ENCODE measurements around the gene TRAPPC3L. TPM values are rescaled to one million over a fixed set of nuclear protein-coding genes. Genes with fewer than 3 reads are reported as not detected.

The TRAPPC3L gene
- total and polyA plus RNA-seq, 9 of the 15 experiments (the other 6 are each of a cell fraction or from before 2014, with no cell fraction given): not detected

DNA sequence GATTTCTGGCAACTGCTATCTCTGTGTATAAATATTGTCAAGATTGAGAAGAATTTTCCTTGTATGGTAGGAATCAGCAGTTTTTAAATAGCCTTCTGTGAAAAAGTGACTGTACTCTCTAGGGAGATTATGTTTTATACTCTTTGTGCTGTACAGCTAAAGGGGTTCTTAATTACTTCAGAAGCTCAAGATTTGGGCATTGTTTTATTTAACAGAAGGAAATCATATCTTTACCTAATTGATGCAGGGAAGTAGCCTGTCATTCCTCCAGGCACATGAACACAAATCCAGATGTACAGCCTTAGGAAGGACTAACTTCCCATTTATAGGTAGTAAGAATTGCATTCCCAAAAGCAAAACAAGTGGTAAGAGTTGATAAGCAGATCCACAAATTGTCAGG, 32.8 kb downstream of the TRAPPC3L start (continued):
- TF ChIP-seq, protein P1, sequence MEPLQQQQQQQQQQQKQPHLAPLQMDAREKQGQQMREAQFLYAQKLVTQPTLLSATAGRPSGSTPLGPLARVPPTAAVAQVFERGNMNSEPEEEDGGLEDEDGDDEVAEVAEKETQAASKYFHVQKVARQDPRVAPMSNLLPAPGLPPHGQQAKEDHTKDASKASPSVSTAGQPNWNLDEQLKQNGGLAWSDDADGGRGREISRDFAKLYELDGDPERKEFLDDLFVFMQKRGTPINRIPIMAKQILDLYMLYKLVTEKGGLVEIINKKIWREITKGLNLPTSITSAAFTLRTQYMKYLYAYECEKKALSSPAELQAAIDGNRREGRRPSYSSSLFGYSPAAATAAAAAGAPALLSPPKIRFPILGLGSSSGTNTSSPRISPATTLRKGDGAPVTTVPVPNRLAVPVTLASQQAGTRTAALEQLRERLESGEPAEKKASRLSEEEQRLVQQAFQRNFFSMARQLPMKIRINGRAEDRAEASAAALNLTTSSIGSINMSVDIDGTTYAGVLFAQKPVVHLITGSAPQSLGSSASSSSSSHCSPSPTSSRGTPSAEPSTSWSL (CRISPR knock-in tag; IDR thresholded peaks at IDR 0.05; ENCODE audit: borderline replicate concordance): no peak
- TF ChIP-seq LARP7 (IDR thresholded peaks at IDR 0.05): no peak
- no peak for TF ChIP-seq FOXK2 (conservative IDR thresholded peaks at IDR 0.05 in 1 of 2, IDR thresholded peaks at IDR 0.05 in 1 of 2; ENCODE audit: low read depth in 2 of 2)
- TF ChIP-seq CBFB (CRISPR knock-in tag; IDR thresholded peaks at IDR 0.05): no peak
- no peak for TF ChIP-seq CHD1 (IDR thresholded peaks at IDR 0.05; ENCODE audit: low read length)
- TF ChIP-seq ZC3H4 (CRISPR knock-in tag; IDR thresholded peaks at IDR 0.05; ENCODE audit: borderline replicate concordance): no peak
- TF ChIP-seq, protein P2, sequence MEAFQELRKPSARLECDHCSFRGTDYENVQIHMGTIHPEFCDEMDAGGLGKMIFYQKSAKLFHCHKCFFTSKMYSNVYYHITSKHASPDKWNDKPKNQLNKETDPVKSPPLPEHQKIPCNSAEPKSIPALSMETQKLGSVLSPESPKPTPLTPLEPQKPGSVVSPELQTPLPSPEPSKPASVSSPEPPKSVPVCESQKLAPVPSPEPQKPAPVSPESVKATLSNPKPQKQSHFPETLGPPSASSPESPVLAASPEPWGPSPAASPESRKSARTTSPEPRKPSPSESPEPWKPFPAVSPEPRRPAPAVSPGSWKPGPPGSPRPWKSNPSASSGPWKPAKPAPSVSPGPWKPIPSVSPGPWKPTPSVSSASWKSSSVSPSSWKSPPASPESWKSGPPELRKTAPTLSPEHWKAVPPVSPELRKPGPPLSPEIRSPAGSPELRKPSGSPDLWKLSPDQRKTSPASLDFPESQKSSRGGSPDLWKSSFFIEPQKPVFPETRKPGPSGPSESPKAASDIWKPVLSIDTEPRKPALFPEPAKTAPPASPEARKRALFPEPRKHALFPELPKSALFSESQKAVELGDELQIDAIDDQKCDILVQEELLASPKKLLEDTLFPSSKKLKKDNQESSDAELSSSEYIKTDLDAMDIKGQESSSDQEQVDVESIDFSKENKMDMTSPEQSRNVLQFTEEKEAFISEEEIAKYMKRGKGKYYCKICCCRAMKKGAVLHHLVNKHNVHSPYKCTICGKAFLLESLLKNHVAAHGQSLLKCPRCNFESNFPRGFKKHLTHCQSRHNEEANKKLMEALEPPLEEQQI (IDR thresholded peaks at IDR 0.05): no peak
